Thoracic aorta (tissue), 2 donors: ENCODE results near the gene IL6. TPM values are rescaled to one million over a fixed set of nuclear protein-coding genes. Genes with fewer than 3 reads are reported as not detected.

Experiments
- ATAC-seq: fragments of 150-250 bp; one replicate; pipeline ENCODE4 v1.8.0; 2017; ENCODE audit warnings: low read depth; ENCODE audit not compliant: insufficient number of reproducible peaks, low FRiP score
- DNase-seq: peaks from one replicate; pipeline ENCODE4 v3.0.0-alpha.2; 2020; ENCODE audit warnings: low spot score
- H3K27ac ChIP-seq, 2 donors: fragments of 200-600 bp; sonication (generic); 1 replicate in 1 of 2; 2 replicates in 1 of 2; pipeline ENCODE4 v1.5.1; 2016; ENCODE audit warnings: mild to moderate bottlenecking in 2 of 2, moderate library complexity in 2 of 2
- H3K27me3 ChIP-seq: fragments of 200-600 bp; sonication (generic); replicated peaks from 2 replicates; pipeline ENCODE4 v1.6.0; 2016; ENCODE audit warnings: mild to moderate bottlenecking; ENCODE audit not compliant: insufficient read depth
- H3K36me3 ChIP-seq: fragments of 200-600 bp; sonication (generic); one replicate; pipeline ENCODE4 v1.5.1; 2016
- H3K4me1 ChIP-seq, 2 donors: fragments of 200-600 bp; sonication (generic); 1 replicate in 1 of 2; 2 replicates in 1 of 2; pipeline versions ENCODE4 v1.5.1 to v1.6.0; 2016; ENCODE audit warnings: low read depth in 2 of 2, mild to moderate bottlenecking in 1 of 2; ENCODE audit not compliant: control insufficient read depth in 1 of 2
- H3K4me3 ChIP-seq: fragments of 200-600 bp; sonication (generic); 2 replicates; pipeline ENCODE4 v1.5.1; 2016; ENCODE audit warnings: mild to moderate bottlenecking
- H3K9me3 ChIP-seq: fragments of 200-600 bp; sonication (generic); 2 replicates; pipeline ENCODE4 v1.5.1; 2016
- total RNA-seq, 2 donors: library from RNA; depleted of rRNA; stranded (reverse); fragments of >200 nt; gene quantifications; one replicate each; pipeline versions ENCODE4 v1.1.0 to v1.2.3, GENCODE V29; 2016
- TF ChIP-seq, protein P1 (sequence below): fragments of 200-600 bp; sonication (generic); IDR thresholded peaks from one replicate; pipeline ENCODE4 v1.5.1; 2019; ENCODE audit warnings: antibody characterized with exemption

The IL6 gene
- total RNA-seq, 2 donors from 2014 or later: 15.7 to 151 TPM

DNA sequence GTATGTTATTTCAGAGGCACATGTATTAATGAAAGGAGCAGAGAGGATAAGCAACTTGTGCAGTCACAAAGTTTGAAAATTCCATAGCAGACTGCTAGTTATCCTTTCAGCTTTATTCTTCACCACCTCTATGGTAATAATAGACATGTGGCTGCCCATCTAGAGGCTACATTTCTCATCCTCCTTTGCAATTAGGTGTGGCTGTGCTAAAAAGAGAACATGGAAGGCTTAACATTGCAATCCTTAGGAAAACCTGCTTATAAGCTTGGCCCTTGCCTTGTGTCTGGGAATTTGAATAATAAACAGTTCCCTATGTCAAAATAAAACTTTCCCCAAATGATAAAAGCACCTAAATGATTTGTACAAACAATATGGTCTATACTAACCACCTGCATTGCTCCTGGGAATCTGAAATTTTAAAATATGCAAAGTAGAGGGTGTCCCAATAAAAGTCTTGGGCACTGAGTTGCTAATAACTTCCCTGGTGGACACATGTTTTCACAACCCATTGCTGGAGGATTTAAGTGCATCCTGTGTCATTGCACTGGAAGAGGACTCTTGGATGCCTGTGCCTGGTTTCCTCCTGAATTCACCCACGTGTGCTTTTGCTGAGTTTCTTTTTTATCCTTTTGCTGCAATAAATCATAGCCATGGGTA is 30.5 kb downstream of the IL6 start:
- no peak for ATAC-seq
- Histone ChIP-seq H3K27me3 (no peaks in the 10 kb centered on the region), H3K9me3 (peaks cover 7% of the 10 kb centered on the region)

GRCh38 chr7:22758576-22758975 is 31.6 kb downstream of the IL6 start:
- H3K27me3 ChIP-seq: no peaks in the 10 kb centered on the region
- TF ChIP-seq, protein P1, sequence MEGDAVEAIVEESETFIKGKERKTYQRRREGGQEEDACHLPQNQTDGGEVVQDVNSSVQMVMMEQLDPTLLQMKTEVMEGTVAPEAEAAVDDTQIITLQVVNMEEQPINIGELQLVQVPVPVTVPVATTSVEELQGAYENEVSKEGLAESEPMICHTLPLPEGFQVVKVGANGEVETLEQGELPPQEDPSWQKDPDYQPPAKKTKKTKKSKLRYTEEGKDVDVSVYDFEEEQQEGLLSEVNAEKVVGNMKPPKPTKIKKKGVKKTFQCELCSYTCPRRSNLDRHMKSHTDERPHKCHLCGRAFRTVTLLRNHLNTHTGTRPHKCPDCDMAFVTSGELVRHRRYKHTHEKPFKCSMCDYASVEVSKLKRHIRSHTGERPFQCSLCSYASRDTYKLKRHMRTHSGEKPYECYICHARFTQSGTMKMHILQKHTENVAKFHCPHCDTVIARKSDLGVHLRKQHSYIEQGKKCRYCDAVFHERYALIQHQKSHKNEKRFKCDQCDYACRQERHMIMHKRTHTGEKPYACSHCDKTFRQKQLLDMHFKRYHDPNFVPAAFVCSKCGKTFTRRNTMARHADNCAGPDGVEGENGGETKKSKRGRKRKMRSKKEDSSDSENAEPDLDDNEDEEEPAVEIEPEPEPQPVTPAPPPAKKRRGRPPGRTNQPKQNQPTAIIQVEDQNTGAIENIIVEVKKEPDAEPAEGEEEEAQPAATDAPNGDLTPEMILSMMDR: no peak
- no peaks in the 10 kb centered on the region for H3K36me3 ChIP-seq
- H3K27ac ChIP-seq: no peak overlapping the region
- H3K9me3 ChIP-seq: peaks cover 7% of the 10 kb centered on the region
- H3K4me3 ChIP-seq: no peak overlapping the region
- H3K4me1 ChIP-seq: no peaks in the 10 kb centered on the region
- ATAC-seq: no peak
- DNase-seq: no peak

More for the DNA sequence above, 30.5 kb downstream of the IL6 start:
- DNase-seq: no peak
- no peaks in the 10 kb centered on the region for H3K36me3 ChIP-seq
- H3K27ac ChIP-seq: no peak overlapping the region
- H3K4me3 ChIP-seq: no peak overlapping the region
- TF ChIP-seq, protein P1: no peak
- H3K4me1 ChIP-seq: no peaks in the 10 kb centered on the region

DNA sequence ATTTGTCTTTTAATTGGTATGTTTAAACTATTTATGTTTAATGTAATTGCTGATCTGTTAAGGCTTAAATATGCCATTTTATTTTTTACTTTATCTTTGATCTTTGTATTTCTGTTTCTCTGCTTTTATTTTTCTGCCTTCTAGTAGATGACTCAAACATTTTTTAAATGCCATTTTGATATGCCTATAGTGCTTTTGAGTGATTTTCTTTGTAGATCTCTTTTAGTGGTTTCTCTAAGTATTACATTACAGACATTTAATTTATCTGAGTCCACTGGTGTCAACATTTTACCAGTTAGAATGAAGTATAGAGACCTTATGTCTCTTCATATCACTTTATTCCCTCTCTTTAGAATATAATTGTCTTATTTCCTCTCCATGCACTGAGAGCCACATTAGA is 32.7 kb downstream of the IL6 start:
- Histone ChIP-seq H3K36me3 (no peaks in the 10 kb centered on the region), H3K4me3 (no peak overlapping the region), H3K27me3 (no peaks in the 10 kb centered on the region), H3K27ac (no peak overlapping the region), H3K4me1 (no peaks in the 10 kb centered on the region), H3K9me3 (peaks cover 7% of the 10 kb centered on the region)
- DNase-seq: no peak
- no peak for ATAC-seq
- TF ChIP-seq, protein P1: no peak

- H3K4me1 ChIP-seq: no peaks in the 10 kb centered on the region
- H3K27me3 ChIP-seq: no peaks in the 10 kb centered on the region
- H3K4me3 ChIP-seq: no peak overlapping the region
- TF ChIP-seq, protein P1: no peak
- no peak for DNase-seq
- no peak for ATAC-seq
- peaks cover 7% of the 10 kb centered on the region for H3K9me3 ChIP-seq
- H3K27ac ChIP-seq: no peak overlapping the region
- H3K36me3 ChIP-seq: no peaks in the 10 kb centered on the region
Observed at GRCh38 chr7:22762866-22763265, 35.9 kb downstream of the IL6 start.

GRCh38 chr7:22765609-22766008 is 38.6 kb downstream of the IL6 start:
- Histone ChIP-seq H3K27me3 (no peaks in the 10 kb centered on the region), H3K36me3 (no peaks in the 10 kb centered on the region), H3K4me1 (no peaks in the 10 kb centered on the region), H3K4me3 (no peak overlapping the region), H3K27ac (no peak overlapping the region), H3K9me3 (no peaks in the 10 kb centered on the region)
- TF ChIP-seq, protein P1: no peak
- no peak for DNase-seq
- no peak for ATAC-seq
